Stimulated activated CD8-positive, alpha-beta memory T cell treated with anti-CD3 and anti-CD28 coated beads, Interleukin-15, amount 100 ng/mL, for 4 hours (primary cell): Measurements from ENCODE around the gene NCOR2.

Source experiments
- DNase-seq, 2 donors: peaks; one replicate each; pipeline ENCODE4 v3.0.0-alpha.2; 2020; ENCODE audit warnings: low read depth in 2 of 2

NCOR2 gene

DNA sequence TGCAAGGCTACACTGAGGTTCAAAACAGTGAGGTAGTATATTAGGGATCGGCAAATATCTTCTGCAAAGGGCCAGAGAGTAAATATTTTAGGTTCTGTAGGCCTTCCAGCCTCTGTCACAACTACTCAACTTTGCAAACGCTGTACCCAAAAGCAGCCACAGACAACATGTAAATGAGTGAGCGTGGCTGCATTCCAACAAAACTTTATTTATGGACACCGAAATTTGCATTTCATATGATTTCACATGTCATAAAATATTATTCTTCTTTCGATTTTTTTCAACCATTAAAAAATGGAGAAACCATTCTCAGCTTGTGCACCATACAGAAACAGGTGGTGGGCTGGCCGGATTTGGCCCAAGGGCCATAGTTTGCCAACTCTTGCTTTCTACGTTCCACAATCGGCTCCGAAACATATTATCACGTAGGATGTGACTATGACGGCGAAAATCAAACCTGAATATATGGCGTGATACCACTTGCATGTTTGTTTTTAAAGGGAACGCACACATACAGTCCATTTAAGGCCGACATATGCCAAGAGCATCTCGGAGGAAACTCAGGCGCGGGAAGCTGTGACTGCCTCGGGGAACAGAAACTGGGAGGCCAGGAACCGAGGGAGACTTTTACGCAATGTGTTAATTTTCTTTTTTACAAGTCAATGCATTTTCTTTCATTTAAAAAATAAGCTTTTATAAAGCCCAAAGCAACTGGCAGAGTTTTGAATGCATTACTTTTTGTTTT lies 7.1 kb downstream of the NCOR2 start:
- DNase-seq, result no peak

- DNase-seq, result no peak
These were observed 8.0 kb downstream of the NCOR2 start for GRCh38 chr12:124559182-124560017.

DNA sequence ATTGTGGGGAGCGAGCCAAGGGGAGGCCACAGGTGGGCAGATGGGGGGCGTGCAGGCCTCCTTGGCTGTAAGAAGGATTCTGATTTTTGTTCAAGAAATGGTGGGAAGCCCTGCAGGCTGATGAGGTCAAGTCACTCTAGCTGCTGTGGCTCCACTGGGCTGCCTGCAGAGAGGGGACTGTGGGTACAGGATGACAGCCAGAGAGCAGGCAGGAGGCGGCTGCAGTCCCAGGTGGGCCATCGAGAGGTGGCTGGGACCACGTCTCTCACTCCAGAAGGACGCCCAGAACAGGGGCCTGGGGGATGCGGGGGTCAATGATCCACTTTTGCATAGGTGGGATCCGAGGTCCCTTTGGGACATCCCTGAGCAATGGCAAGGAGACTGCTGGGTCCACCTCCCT lies 9.1 kb downstream of the NCOR2 start:
- no peak for DNase-seq

- no peak for DNase-seq
These were observed 9.7 kb downstream of the NCOR2 start for GRCh38 chr12:124557518-124558223.

DNA sequence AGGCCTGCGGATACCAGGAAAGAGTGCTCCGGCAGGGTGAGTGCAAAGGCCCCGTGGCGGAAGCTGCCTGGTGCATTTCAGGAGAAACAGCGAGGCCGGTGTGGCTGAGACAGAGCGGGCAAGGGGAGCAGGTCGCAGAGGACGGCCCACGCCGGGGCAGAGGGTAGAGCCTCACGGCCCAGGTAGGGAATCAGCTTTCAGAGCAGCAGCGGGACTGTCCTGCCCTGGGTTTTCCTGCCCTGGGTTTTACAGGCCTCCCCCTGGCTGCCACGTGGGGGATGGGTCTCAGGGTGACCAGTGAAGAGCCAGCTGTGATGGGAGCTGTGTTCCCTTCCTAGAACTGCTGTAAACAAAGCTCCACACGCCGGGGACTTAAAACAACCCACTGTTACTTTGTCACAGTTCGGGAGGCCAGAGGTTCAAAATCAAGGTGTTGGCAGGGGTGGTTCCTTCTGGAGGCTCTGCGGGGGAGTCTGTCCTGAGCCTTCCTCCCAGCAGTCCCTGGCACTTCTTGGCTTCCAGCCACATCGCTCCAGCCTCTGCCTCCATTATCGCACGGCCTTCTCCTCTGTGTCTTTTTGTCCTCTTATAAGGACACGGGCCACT lies 10.4 kb downstream of the NCOR2 start:
- no peak for DNase-seq

- no peak for DNase-seq
These were observed 11.3 kb downstream of the NCOR2 start for GRCh38 chr12:124556074-124556466.

DNA sequence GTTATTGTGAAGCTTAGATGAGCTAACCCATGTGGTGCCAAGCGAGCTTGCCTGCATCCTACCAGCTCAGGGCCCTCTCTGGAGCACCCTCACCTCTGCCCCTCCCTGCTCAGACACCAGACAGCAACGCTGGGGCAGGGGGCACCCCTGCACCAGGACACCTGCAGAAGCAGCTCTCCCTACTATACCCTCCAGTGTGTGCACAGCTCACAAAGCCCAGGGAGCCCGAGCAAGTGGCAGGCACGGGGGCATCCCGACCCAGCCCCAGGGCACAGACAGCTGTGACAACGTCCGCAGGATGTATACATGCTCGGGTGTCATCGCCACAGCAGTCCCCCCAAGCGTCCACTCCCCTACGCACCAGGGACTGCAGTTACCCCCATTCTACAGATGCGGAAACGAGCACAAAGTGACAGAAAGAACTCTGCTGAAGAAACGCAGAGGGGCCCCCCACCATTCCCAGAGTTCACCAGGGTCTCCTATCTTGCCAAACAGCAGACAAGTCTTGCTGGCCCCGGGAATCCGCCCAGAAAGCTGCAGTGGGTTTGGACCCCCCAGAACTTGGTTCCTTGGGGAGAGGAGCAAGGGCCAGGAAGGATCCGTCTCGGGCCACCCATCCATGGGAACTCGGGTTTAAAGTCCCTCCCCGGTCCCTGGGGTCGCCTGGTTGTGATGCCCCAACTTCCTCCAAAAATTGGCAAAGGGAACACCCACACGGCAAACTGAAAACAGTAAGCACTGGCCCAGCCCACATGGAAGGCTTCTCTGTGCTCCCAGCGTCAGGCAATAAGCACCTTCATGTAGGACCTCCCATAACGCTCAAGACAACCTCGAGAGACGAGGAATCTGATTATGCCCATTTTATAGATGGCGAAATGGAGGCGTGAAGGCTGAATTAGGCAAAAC lies 12.0 kb downstream of the NCOR2 start:
- DNase-seq, result no peak

GRCh38 chr12:124554429-124555029 lies 12.9 kb downstream of the NCOR2 start:
- no peak for DNase-seq

DNA sequence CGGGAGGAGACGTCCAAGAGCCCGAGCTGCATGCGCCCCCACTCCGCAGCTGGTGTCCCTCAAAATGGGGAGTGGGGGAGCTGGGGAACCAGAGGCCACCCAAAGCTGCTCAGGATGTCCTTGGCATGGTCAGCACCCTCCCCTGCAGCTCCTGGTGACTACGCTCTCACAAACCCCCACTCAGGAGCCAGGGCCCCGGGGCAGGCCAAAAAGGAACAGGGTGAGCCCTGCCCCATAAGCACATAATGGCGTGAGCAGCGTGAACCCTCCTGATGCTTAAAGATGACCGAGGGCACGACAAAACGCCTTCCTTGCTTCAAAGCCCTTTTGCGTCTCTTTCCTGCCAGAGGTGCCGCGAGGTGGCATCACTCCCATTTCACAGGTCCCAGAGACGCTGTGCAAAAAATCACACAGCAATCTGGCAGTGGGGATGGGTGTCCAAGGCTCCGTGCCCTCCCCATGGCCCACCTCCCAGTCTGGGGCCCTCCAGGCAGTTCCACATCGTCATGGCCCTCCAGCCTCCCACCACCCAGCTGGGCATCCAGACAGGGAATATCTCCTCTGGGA lies 13.5 kb downstream of the NCOR2 start:
- DNase-seq, result no peak

DNA sequence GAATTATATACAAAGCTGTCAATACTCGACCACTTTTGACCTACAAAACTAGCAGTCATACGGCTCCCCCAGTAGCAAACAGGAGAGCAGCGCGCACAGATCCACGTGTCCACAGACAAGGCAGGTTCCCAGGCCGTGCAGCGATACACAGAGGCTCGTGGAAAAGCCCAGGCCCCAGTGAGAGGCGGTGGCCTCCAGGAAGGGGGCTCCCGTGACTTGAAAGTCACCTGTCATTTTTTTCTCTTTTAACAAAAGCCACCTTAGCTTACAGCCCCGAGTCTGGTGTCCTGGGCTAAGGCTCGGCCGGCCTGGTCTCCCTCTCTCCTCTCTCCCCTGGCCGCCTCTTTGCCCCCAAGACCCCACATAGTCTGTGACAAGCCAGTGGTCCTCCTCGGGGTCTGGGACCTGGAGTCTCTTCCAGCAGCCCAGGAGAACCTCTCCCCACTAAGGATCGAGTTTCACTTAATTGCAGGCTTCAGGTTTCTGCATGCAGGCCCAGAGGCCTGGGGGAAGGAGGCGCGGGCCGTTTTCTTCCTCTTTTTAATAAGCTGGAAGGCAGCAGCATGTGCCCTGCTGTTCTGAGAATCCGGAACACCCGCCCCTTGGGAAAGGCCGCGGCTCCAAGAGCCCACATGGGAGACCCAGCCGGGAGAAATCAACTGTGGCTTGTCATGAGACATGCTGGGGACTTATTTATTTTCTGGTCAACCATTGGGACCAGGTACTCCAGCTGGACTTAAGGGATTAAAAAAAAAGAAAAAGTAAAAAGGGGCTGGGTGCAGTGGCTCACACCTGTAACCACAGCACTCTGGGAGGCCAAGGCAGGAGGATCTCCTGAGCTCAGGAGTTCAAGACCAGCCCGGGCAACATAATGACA lies 15.9 kb downstream of the NCOR2 start:
- no peak for DNase-seq

DNA sequence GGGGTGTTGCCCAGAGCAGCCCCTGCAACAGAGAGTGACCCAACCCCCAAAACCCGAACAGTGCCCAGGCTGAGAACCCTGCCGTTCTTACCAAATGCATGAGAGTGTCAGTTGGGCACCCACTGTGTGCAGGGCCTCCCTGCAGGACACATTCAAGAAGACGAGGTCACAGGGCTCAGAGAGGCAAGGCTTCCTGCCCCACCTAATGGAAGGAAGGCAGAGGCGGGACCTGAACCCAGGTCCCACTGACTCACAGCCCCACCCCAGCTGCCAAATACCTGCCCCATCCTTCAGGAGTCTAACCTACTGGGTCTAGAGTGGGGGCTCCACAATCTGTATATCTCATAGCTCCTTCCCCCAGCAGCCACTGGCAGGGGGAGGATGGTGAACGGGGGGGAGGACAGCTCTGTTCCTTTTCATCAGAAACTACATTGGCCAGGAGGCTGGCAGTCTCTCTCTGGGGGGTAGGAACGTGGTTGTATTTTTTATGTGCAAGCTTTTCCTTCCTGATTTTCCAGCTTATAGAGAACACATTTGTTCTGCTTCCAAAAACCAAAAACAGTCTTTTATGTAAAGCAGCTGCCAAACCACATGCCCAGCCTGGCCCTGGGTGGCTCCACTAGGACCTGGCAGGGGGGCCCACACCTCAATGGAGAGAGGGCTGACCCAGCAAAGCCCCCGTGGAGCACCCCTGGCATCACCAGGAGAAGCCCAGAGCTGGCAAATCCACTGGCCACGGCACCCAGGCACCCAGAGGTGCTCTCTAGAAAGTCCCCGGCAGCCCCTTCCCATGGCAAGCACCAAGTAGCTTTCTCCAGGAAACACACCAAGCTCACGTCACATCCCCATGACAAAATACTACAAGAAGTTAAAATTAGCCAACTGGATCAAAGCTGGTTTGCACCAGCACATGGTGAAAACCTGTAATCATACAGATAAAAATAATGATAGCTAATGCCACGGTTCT lies 17.0 kb downstream of the NCOR2 start:
- DNase-seq, result no peak

GRCh38 chr12:124549629-124550028 lies 17.8 kb downstream of the NCOR2 start:
- DNase-seq, result no peak

DNA sequence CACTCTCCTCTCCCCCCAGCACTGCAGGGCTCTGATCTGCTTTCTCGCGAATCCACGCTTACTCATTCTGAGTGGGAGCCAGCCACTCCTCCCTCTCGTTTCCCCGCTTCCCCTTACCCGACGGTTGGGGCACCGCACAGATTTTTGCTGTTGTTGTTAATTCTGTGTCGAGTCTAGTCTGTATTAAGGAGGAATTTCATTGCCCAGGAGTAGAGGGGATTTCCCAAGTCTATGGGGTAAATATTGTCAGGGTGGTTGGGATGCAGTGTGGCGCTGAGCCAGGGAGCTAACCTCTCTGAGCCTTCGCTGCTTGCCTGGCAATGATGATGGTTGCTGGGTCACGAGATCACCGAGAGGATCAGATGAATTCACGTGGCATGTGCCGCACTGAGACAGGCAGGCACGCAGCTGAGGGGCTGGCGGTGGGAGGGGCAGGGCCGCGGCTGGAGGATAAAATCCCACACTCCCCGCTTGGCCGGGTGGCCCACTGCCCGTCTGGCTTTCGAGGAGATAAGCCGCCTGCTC lies 18.5 kb downstream of the NCOR2 start:
- no peak for DNase-seq

DNA sequence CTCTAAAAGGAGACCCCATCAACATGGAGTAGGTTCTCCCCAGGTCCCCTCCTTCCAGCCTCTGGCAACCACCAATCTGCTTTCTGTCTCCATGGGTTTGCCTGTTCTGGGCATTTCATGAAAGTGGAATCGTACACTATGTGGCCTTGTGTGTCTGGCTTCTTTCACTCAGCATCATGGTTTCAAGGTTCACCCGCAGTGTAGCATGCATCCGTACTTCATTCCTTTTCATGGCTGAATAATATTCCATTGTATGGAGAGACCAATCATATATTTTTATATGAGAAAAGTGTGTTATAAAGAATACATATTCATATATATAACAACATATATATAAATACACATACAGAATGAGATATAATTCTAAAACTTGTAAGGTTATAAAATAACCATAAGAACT lies 19.8 kb downstream of the NCOR2 start:
- DNase-seq, result no peak

- DNase-seq, result peak in 1 of 2 donors; percentile 13
These were observed 21.6 kb downstream of the NCOR2 start for GRCh38 chr12:124545508-124546418.

- no peak for DNase-seq
These were observed 22.4 kb downstream of the NCOR2 start for GRCh38 chr12:124544983-124545382.
